Activated T-helper 1 cell treated with Interleukin-2 at 50 U/mL for 16 hours (primary cell): ENCODE measurements around the gene ATG4C.

ENCODE experiments used
- DNase-seq: peaks from one replicate; pipeline ENCODE4 v3.0.0-alpha.2; 2020; ENCODE audit warnings: low read depth

Gene ATG4C

GRCh38 chr1:62840555-62840954, 56.6 kb downstream of the ATG4C start:
- no peak for DNase-seq

DNA sequence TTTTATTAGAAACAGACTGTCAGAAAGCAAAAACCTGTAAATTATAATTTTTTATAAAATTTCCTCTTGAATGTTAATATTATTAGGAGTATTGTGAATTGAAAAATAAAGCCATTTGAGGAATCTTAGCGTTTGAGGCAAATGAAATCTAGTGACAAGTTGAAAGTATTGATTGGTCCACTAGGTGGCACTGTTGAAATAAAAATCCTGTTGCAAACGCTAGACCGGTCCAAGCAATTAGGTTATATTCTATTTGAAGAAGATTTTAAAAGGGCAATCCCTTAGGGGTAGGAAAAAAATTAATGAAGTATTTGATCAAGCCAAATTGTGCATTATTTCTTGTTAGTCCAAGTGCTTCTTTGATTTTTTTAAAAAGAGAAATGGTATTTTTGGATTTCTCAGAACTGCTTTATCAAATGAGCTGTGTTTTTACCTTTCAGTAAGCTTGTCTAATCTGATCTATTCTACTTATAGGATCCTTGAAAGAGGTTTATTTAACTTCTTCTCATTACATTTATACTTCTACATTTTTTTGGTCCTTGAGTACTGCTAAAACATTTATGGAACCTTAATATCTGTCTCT, 57.7 kb downstream of the ATG4C start:
- DNase-seq = no peak

GRCh38 chr1:62844030-62844429, 60.1 kb downstream of the ATG4C start:
- no peak for DNase-seq

- no peak for DNase-seq
These were observed 65.1 kb downstream of the ATG4C start for GRCh38 chr1:62849031-62849430.

GRCh38 chr1:62852253-62852652, 68.3 kb downstream of the ATG4C start:
- no peak for DNase-seq

GRCh38 chr1:62856960-62857359, 73.0 kb downstream of the ATG4C start:
- no peak for DNase-seq

GRCh38 chr1:62869217-62869754, 85.4 kb downstream of the ATG4C start:
- no peak for DNase-seq

DNA sequence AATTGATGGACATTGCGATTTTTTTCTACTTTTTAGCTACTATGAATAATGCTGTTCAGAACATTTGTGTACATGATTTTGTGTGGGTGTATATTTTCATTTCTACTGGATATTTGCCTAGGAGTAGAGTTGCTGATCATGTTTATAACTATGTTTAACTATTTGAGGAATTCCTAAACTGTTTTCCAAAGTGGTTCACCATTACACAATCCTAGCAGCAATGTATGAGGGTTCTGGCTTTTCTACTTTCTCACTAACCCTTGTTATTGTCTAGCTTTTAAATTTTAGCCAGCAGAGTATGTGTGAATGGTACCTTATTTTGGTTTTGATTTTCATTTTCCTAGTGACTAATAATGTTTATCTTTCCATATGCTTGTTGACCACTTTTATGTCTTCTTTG, 86.2 kb downstream of the ATG4C start:
- no peak for DNase-seq

- DNase-seq = no peak
These were observed 91.7 kb downstream of the ATG4C start for GRCh38 chr1:62875676-62876075.

GRCh38 chr1:62876535-62876934, 92.6 kb downstream of the ATG4C start:
- no peak for DNase-seq

GRCh38 chr1:62877579-62877978, 93.6 kb downstream of the ATG4C start:
- no peak for DNase-seq

- no peak for DNase-seq
These were observed 96.0 kb downstream of the ATG4C start for GRCh38 chr1:62879962-62880361.

GRCh38 chr1:62882201-62883104, 98.5 kb downstream of the ATG4C start:
- DNase-seq = no peak

GRCh38 chr1:62884156-62884740, 100.3 kb downstream of the ATG4C start:
- DNase-seq = no peak

DNA sequence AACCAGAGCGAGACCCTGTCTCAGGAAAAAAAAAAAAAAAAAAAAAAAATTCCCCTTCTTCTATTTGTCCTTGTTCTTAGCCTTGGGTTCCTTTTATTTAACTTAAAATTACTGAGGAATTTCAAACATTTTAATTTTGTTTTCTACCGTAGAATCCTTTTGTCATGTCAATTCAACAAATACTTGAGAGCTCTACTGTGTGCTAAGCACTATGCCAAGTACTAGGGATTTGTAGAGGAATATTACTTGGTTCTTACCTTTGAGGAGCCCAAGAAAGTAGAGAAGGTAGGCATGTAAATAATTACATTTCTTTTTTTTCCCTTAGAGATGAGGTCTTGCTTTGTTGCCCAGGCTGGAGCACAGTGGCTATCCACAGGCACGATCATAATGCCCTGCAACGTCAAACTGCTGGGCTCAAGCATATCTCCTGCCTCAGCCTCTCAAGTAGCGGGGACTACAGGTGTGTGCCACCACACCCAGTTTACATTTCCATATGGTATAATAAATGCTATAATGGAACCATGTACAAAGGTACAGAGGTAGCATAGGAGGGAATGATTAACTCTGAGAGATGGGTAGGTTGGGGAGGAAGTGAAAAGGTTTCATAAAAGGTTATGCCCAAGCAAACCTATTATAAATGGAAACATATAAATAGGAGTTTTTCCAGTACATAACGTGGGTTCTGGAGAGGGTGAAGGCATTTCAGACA, 104.0 kb downstream of the ATG4C start:
- no peak for DNase-seq

DNA sequence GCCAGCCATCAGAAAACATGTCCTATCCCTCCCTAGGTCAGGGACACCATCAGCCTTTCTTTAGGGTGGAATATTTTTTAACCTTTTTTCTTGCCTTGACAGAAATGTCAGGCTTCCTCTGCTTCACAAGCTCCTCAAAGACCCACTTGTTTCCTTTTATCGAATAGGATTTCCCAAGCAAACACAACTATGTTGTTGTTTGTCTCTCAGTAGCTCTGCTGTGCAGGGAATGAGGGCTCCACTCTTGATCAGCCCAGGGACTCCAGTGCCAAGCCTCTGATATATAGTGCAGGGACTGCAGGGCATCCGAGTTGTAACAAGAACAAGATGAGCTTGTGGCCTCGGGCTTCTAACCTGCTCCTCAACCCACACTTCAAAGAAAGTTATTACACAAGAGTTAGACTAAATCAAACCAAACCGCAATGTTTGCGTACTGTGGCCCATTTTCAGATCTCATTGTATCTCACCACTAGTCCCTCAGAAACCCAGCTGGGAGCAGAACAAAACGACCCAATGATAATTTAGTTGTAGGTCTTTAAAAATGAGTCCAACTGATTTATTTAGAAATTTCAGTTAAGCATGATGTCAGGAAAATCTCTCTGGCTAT, 108.1 kb downstream of the ATG4C start:
- no peak for DNase-seq

- DNase-seq = no peak
These were observed 113.9 kb downstream of the ATG4C start for GRCh38 chr1:62897788-62898187.

GRCh38 chr1:62900566-62900965, 116.6 kb downstream of the ATG4C start:
- DNase-seq = no peak

- no peak for DNase-seq
These were observed 117.7 kb downstream of the ATG4C start for GRCh38 chr1:62901650-62902049.

DNA sequence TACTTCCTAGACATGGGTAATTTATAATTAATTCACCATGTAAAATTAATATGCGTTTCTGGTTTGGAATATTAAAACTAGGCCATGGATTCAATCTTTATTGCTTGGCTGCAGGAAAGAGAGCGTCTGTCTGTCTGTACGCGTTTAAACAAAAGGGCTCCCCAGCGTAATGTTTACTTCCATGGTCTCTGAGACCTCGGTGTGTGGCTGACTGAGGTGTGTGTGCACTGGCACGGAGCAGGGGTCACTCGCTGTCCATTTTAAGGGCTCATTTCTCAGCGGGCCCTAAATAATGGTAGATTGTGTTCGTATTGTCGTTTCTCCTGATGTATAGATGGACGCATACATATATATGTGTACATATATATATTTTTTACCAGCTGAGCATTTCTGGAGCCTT, 119.6 kb downstream of the ATG4C start:
- DNase-seq = no peak

GRCh38 chr1:62903982-62904855, 120.3 kb downstream of the ATG4C start:
- no peak for DNase-seq
